GM23338 (cell line): ENCODE results near the gene CSN2. TPM values are rescaled to one million over a fixed set of nuclear protein-coding genes. Genes with fewer than 3 reads are reported as not detected.

Source experiments
- ETS1 ChIP-seq: IDR thresholded peaks from 2 replicates; pipeline ENCODE4 v1.6.1; 2016; ENCODE audit warnings: antibody characterized with exemption
- NANOG ChIP-seq: IDR thresholded peaks from 2 replicates; pipeline ENCODE4 v1.6.1; 2016; ENCODE audit warnings: antibody characterized with exemption, borderline replicate concordance
- POLR2AphosphoS5 ChIP-seq: IDR thresholded peaks from 2 replicates; pipeline ENCODE4 v1.6.1; 2016; ENCODE audit warnings: antibody characterized with exemption, low read depth
- STAT1 ChIP-seq: IDR thresholded peaks from one replicate; pipeline ENCODE4 v1.6.1; 2016; ENCODE audit warnings: antibody characterized with exemption; ENCODE audit not compliant: unreplicated experiment
- ZNF462 ChIP-seq: fragments of 250-450 bp; sonication (Bioruptor Pico); IDR thresholded peaks from 2 replicates; pipeline ENCODE4 v1.5.0; 2020; ENCODE audit warnings: mild to moderate bottlenecking, moderate library complexity
- polyA plus RNA-seq: library from polyadenylated mRNA; unstranded; fragments of >200 nt; fragmentation: Nextera tagmentation; extraction: Ambion mirVana; gene quantifications from 2 replicates; pipeline ENCODE4 v1.2.1, GENCODE V29; 2016
- total RNA-seq: library from RNA; depleted of rRNA; stranded (reverse); fragments of >200 nt; shearing (Covaris generic); gene quantifications from 2 replicates; pipeline ENCODE4 v1.2.3, GENCODE V29; 2014; rRNA removed

The CSN2 gene
- total and polyA plus RNA-seq, 2 experiments from 2014 or later, result not detected

GRCh38 chr4:69907151-69907550 is 58.4 kb downstream of the CSN2 start (continued):
- TF ChIP-seq ZNF462 (CRISPR knock-in tag) (no peak), ETS1 (no peak), POLR2AphosphoS5 (no peak), STAT1 (no peak), NANOG (no peak)

Other genes starting within 250 kb of the CSN2 start
- not detected in 2 replicates for gene SULT1B1, start 205.1 kb downstream of the CSN2 start, total RNA-seq
- gene SULT1B1, start 205.1 kb downstream of the CSN2 start, polyA plus RNA-seq, result not detected in 2 replicates
- gene SULT1E1, start 105.6 kb downstream of the CSN2 start, total RNA-seq, result 0.12 TPM in 1 of 2 replicates, not detected in the other
- not detected in 2 replicates for gene SULT1E1, start 105.6 kb downstream of the CSN2 start, polyA plus RNA-seq
- gene CSN1S1, start 34.7 kb downstream of the CSN2 start, total RNA-seq, result not detected in 2 replicates
- gene CSN1S1, start 34.7 kb downstream of the CSN2 start, polyA plus RNA-seq, result 0.21 TPM in 1 of 2 replicates, not detected in the other
- gene STATH, start 30.2 kb upstream of the CSN2 start, total RNA-seq, result not detected in 2 replicates
- not detected in 2 replicates for gene STATH, start 30.2 kb upstream of the CSN2 start, polyA plus RNA-seq
- not detected in 2 replicates for gene HTN3, start 62.7 kb upstream of the CSN2 start, total RNA-seq
- gene HTN3, start 62.7 kb upstream of the CSN2 start, polyA plus RNA-seq, result not detected in 2 replicates
- not detected in 2 replicates for gene HTN1, start 84.7 kb upstream of the CSN2 start, total RNA-seq
- gene HTN1, start 84.7 kb upstream of the CSN2 start, polyA plus RNA-seq, result not detected in 2 replicates
- gene PRR27, start 188.5 kb upstream of the CSN2 start, total RNA-seq, result not detected in 2 replicates
- gene PRR27, start 188.5 kb upstream of the CSN2 start, polyA plus RNA-seq, result not detected in 2 replicates
- gene ODAM, start 230.0 kb upstream of the CSN2 start, total RNA-seq, result not detected in 2 replicates
- gene ODAM, start 230.0 kb upstream of the CSN2 start, polyA plus RNA-seq, result not detected in 2 replicates